HEK293 (cell line): ENCODE results near the gene FLNA.

Experiments
- CTCF ChIA-PET: fragments of 350-600 bp; formaldehyde crosslinking; extraction: SDS; loops from one replicate; lab custom pipeline; 2021; ENCODE audit warnings: antibody characterized with exemption; lab: Yijun Ruan, JAX
- POLR2A ChIA-PET: fragments of 300-600 bp; formaldehyde crosslinking; extraction: SDS; loops from one replicate; lab custom pipeline; 2020; ENCODE audit warnings: antibody characterized with exemption, inconsistent platforms; lab: Yijun Ruan, JAX
- H3K27ac ChIP-seq: fragments of 200-500 bp; sonication (Bioruptor generic); 2 replicates; pipeline ENCODE4 v1.5.1; 2014; ENCODE audit warnings: low read depth, low read length, control low read depth, inconsistent platforms; ENCODE audit errors: extremely low read depth
- H3K36me3 ChIP-seq, 2 experiments: fragments of 200-500 bp in 1 of 2; sonication (Bioruptor generic) in 1 of 2; 1 replicate in 1 of 2; 2 replicates in 1 of 2; pipeline ENCODE4 v1.5.1; 2014 to 2017; ENCODE audit warnings: inconsistent platforms in 2 of 2, low read length in 2 of 2; ENCODE audit not compliant: control insufficient read depth in 2 of 2, insufficient read depth in 1 of 2
- H3K4me1 ChIP-seq: fragments of 200-500 bp; sonication (Bioruptor generic); 2 replicates; pipeline ENCODE4 v1.5.1; 2014; ENCODE audit warnings: mild to moderate bottlenecking, low read length, inconsistent platforms; ENCODE audit not compliant: control insufficient read depth, insufficient read depth
- H3K4me3 ChIP-seq: 2 replicates; pipeline ENCODE4 v1.5.1; 2011; ENCODE audit warnings: low read depth, mild to moderate bottlenecking, control low read depth, low read length, moderate library complexity
- H3K9me3 ChIP-seq: fragments of 200-500 bp; sonication (Bioruptor generic); 2 replicates; pipeline ENCODE4 v1.5.1; 2014; ENCODE audit warnings: low read depth, low read length, inconsistent platforms; ENCODE audit not compliant: control insufficient read depth, insufficient read depth
- BCL11A ChIP-seq: fragments of 450-650 bp; formaldehyde crosslinking; IDR thresholded peaks from 2 replicates; pipeline ENCODE4 v1.5.1; 2016; ENCODE audit warnings: low read depth, missing biosample characterization, missing genetic modification characterization
- GLIS2 ChIP-seq: fragments of 450-650 bp; formaldehyde crosslinking; IDR thresholded peaks from 2 replicates; pipeline ENCODE4 v1.5.1; 2016; ENCODE audit warnings: missing biosample characterization, missing genetic modification characterization
- OSR2 ChIP-seq: fragments of 450-650 bp; formaldehyde crosslinking; IDR thresholded peaks from 2 replicates; pipeline ENCODE4 v1.5.1; 2016; ENCODE audit warnings: missing biosample characterization, missing genetic modification characterization
- ZIC2 ChIP-seq: fragments of 450-650 bp; formaldehyde crosslinking; IDR thresholded peaks from 2 replicates; pipeline ENCODE4 v1.5.1; 2016; ENCODE audit warnings: missing biosample characterization, missing genetic modification characterization
- ZNF121 ChIP-seq: fragments of 450-650 bp; formaldehyde crosslinking; IDR thresholded peaks from 2 replicates; pipeline ENCODE4 v1.5.1; 2016; ENCODE audit warnings: missing biosample characterization, missing genetic modification characterization
- ZNF16 ChIP-seq: fragments of 450-650 bp; formaldehyde crosslinking; IDR thresholded peaks from 2 replicates; pipeline ENCODE4 v1.5.1; 2016; ENCODE audit warnings: low read depth, missing biosample characterization, missing genetic modification characterization
- ZNF19 ChIP-seq: fragments of 450-650 bp; formaldehyde crosslinking; IDR thresholded peaks from 2 replicates; pipeline ENCODE4; 2016; ENCODE audit warnings: missing biosample characterization, missing genetic modification characterization, low read depth
- ZNF214 ChIP-seq: fragments of 450-650 bp; formaldehyde crosslinking; IDR thresholded peaks from 2 replicates; pipeline ENCODE4 v1.5.1; 2017; ENCODE audit warnings: missing biosample characterization, mild to moderate bottlenecking, missing genetic modification characterization, borderline replicate concordance
- ZNF221 ChIP-seq: fragments of 450-650 bp; formaldehyde crosslinking; IDR thresholded peaks from 2 replicates; pipeline ENCODE4 v1.5.1; 2017; ENCODE audit warnings: missing biosample characterization, missing genetic modification characterization, borderline replicate concordance
- ZNF558 ChIP-seq: fragments of 450-650 bp; formaldehyde crosslinking; IDR thresholded peaks from 2 replicates; pipeline ENCODE4 v1.5.1; 2016; ENCODE audit warnings: missing biosample characterization, missing genetic modification characterization
- ZNF610 ChIP-seq: fragments of 450-650 bp; formaldehyde crosslinking; IDR thresholded peaks from 2 replicates; pipeline ENCODE4 v1.5.1; 2016; ENCODE audit warnings: missing biosample characterization, missing genetic modification characterization, borderline replicate concordance
- ZNF623 ChIP-seq: fragments of 450-650 bp; formaldehyde crosslinking; IDR thresholded peaks from 2 replicates; pipeline ENCODE4 v1.5.1; 2016; ENCODE audit warnings: missing biosample characterization, missing genetic modification characterization
- ZNF768 ChIP-seq: fragments of 450-650 bp; formaldehyde crosslinking; IDR thresholded peaks from 2 replicates; pipeline ENCODE4 v1.5.1; 2018; ENCODE audit warnings: missing biosample characterization, mild to moderate bottlenecking, missing genetic modification characterization
- TF ChIP-seq, protein P1 (sequence below): fragments of 450-650 bp; formaldehyde crosslinking; IDR thresholded peaks from 2 replicates; pipeline ENCODE4 v1.5.1; 2016; ENCODE audit warnings: missing biosample characterization, missing genetic modification characterization
- TF ChIP-seq, protein P2 (sequence below): fragments of 450-650 bp; formaldehyde crosslinking; IDR thresholded peaks from 2 replicates; pipeline ENCODE4 v1.5.1; 2016; ENCODE audit warnings: missing biosample characterization, missing genetic modification characterization
- TF ChIP-seq, protein P3 (sequence below): fragments of 450-650 bp; formaldehyde crosslinking; optimal IDR thresholded peaks from 2 replicates; pipeline ENCODE3; 2016; ENCODE audit warnings: missing biosample characterization, mild to moderate bottlenecking, missing genetic modification characterization
- TF ChIP-seq, protein P4 (sequence below): fragments of 450-650 bp; formaldehyde crosslinking; conservative IDR thresholded peaks from 2 replicates; pipeline ENCODE4 v1.5.1; 2016; ENCODE audit warnings: low read depth, missing biosample characterization, missing genetic modification characterization
- TF ChIP-seq, protein P5 (sequence below): fragments of 450-650 bp; formaldehyde crosslinking; IDR thresholded peaks from 2 replicates; pipeline ENCODE4 v1.5.1; 2016; ENCODE audit warnings: missing biosample characterization, missing genetic modification characterization

Gene FLNA

DNA sequence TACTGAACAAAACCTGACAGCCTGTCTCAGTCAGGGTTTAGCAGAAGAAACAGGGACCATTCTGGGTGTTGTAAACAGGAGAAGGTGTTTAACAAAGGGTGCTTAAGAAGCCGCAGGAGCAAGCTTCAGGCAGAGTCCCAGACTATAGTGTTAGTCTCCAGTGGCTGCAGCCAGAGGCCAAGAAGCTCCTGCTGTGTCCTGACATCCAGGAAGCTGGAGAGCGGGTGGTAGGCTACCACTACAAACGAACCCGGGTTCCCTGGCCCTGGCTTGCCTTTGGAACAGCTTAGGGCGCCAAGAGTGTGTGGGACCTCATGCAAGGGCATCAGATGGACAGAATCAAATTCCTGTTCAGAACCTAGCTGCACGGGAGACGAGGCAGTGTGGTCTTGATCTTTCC, 50.9 kb downstream of the FLNA start:
- Histone ChIP-seq H3K9me3 (no peaks in the 10 kb centered on the region), H3K4me1 (peaks cover 18% of the 10 kb centered on the region), H3K36me3 (no peaks in the 10 kb centered on the region), H3K4me3 (no peak overlapping the region), H3K27ac (no peak overlapping the region; the same call in 1 of the 2 replicates)
- CTCF ChIA-PET = interaction anchor here (0.9 to 2.8 kb wide), 3 partner anchors 10 to 310 kb away, joined by 3 to 17 read pairs (median 4); no protein-coding TSS in a partner anchor
- no peak for TF ChIP-seq ZNF214 (tag by site-specific recombination)
- TF ChIP-seq ZNF16 (tag by site-specific recombination) = no peak
- TF ChIP-seq, protein P1, sequence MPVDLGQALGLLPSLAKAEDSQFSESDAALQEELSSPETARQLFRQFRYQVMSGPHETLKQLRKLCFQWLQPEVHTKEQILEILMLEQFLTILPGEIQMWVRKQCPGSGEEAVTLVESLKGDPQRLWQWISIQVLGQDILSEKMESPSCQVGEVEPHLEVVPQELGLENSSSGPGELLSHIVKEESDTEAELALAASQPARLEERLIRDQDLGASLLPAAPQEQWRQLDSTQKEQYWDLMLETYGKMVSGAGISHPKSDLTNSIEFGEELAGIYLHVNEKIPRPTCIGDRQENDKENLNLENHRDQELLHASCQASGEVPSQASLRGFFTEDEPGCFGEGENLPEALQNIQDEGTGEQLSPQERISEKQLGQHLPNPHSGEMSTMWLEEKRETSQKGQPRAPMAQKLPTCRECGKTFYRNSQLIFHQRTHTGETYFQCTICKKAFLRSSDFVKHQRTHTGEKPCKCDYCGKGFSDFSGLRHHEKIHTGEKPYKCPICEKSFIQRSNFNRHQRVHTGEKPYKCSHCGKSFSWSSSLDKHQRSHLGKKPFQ (tag by site-specific recombination) = no peak
- no peak for TF ChIP-seq BCL11A (tag by site-specific recombination)
- TF ChIP-seq ZNF768 = no peak
- TF ChIP-seq, protein P2, sequence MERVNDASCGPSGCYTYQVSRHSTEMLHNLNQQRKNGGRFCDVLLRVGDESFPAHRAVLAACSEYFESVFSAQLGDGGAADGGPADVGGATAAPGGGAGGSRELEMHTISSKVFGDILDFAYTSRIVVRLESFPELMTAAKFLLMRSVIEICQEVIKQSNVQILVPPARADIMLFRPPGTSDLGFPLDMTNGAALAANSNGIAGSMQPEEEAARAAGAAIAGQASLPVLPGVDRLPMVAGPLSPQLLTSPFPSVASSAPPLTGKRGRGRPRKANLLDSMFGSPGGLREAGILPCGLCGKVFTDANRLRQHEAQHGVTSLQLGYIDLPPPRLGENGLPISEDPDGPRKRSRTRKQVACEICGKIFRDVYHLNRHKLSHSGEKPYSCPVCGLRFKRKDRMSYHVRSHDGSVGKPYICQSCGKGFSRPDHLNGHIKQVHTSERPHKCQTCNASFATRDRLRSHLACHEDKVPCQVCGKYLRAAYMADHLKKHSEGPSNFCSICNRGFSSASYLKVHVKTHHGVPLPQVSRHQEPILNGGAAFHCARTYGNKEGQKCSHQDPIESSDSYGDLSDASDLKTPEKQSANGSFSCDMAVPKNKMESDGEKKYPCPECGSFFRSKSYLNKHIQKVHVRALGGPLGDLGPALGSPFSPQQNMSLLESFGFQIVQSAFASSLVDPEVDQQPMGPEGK (tag by site-specific recombination) = no peak
- TF ChIP-seq, protein P3, sequence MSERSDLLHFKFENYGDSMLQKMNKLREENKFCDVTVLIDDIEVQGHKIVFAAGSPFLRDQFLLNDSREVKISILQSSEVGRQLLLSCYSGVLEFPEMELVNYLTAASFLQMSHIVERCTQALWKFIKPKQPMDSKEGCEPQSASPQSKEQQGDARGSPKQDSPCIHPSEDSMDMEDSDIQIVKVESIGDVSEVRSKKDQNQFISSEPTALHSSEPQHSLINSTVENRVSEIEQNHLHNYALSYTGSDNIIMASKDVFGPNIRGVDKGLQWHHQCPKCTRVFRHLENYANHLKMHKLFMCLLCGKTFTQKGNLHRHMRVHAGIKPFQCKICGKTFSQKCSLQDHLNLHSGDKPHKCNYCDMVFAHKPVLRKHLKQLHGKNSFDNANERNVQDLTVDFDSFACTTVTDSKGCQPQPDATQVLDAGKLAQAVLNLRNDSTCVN (tag by site-specific recombination) = no peak
- TF ChIP-seq, protein P4, sequence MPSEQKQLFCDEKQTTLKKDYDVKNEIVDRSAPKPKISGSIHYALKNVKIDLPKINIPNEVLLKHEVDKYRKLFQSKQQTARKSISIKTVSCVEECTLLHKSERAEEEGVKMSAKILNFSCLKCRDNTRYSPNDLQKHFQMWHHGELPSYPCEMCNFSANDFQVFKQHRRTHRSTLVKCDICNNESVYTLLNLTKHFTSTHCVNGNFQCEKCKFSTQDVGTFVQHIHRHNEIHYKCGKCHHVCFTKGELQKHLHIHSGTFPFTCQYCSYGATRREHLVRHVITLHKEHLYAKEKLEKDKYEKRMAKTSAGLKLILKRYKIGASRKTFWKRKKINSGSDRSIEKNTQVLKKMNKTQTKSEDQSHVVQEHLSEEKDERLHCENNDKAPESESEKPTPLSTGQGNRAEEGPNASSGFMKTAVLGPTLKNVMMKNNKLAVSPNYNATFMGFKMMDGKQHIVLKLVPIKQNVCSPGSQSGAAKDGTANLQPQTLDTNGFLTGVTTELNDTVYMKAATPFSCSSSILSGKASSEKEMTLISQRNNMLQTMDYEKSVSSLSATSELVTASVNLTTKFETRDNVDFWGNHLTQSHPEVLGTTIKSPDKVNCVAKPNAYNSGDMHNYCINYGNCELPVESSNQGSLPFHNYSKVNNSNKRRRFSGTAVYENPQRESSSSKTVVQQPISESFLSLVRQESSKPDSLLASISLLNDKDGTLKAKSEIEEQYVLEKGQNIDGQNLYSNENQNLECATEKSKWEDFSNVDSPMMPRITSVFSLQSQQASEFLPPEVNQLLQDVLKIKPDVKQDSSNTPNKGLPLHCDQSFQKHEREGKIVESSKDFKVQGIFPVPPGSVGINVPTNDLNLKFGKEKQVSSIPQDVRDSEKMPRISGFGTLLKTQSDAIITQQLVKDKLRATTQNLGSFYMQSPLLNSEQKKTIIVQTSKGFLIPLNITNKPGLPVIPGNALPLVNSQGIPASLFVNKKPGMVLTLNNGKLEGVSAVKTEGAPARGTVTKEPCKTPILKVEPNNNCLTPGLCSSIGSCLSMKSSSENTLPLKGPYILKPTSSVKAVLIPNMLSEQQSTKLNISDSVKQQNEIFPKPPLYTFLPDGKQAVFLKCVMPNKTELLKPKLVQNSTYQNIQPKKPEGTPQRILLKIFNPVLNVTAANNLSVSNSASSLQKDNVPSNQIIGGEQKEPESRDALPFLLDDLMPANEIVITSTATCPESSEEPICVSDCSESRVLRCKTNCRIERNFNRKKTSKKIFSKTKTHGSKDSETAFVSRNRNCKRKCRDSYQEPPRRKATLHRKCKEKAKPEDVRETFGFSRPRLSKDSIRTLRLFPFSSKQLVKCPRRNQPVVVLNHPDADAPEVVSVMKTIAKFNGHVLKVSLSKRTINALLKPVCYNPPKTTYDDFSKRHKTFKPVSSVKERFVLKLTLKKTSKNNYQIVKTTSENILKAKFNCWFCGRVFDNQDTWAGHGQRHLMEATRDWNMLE = no peak
- no peak for TF ChIP-seq ZNF610 (tag by site-specific recombination)
- no peak for TF ChIP-seq ZNF558 (tag by site-specific recombination)
- TF ChIP-seq ZIC2 (tag by site-specific recombination) = 0 out of 2 replicates have a peak, but pooled peaks have one; percentile 18
- TF ChIP-seq GLIS2 (tag by site-specific recombination) = no peak
- TF ChIP-seq OSR2 = peak; percentile 43; the same call in 1 of the 2 replicates
- POLR2A ChIA-PET = no interaction called here

DNA sequence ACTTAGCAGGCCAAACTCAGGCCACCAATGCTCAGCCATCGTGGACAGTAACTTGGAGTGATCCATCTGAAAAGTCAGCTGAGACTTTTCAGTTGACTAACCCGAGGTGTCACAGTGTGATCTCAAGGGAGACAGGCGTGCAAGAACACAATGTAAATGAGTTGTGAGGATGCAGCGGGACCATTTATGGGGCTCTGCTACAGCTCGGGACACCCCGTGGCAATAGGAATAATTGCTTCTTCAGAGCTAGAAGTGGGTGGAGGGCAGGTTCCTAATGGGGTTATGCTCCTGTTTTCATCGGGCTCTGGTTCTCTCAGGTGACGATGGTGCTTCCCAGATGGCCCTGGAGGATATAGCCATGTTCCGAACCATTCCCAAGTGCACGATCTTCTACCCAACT, 51.5 kb downstream of the FLNA start:
- Histone ChIP-seq H3K27ac (no peak overlapping the region), H3K4me3 (no peak overlapping the region), H3K36me3 (no peaks in the 10 kb centered on the region), H3K9me3 (no peaks in the 10 kb centered on the region), H3K4me1 (peaks cover 18% of the 10 kb centered on the region)
- ChIA-PET POLR2A (no interaction called here), CTCF (interaction anchor here (0.6 to 2.8 kb wide), 3 partner anchors 9 to 187 kb away, joined by 3 to 17 read pairs (median 4); no protein-coding TSS in a partner anchor)
- TF ChIP-seq, protein P5, sequence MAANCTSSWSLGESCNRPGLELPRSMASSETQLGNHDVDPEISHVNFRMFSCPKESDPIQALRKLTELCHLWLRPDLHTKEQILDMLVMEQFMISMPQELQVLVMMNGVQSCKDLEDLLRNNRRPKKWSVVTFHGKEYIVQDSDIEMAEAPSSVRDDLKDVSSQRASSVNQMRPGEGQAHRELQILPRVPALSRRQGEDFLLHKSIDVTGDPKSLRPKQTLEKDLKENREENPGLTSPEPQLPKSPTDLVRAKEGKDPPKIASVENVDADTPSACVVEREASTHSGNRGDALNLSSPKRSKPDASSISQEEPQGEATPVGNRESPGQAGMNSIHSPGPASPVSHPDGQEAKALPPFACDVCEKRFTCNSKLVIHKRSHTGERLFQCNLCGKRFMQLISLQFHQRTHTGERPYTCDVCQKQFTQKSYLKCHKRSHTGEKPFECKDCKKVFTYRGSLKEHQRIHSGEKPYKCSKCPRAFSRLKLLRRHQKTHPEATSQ (tag by site-specific recombination) = no peak
- no peak for TF ChIP-seq ZNF623 (tag by site-specific recombination)
- TF ChIP-seq ZNF121 (tag by site-specific recombination) = no peak
- TF ChIP-seq ZNF221 = no peak
- TF ChIP-seq ZNF19 = no peak
